Mucosa of stomach (tissue), 1 donor: Measurements from ENCODE around the gene PITPNC1.
"Not testable (repeated sequence)": the region's sequence is repeated elsewhere in the genome, so short reads cannot be mapped to it uniquely, and the experiment has no call there.

ENCODE experiments used
- H3K27me3 ChIP-seq: one replicate; pipeline ENCODE4 v1.7.0; 2013; ENCODE audit warnings: mild to moderate bottlenecking, low read length; ENCODE audit not compliant: control insufficient read depth, insufficient read depth
- H3K36me3 ChIP-seq: one replicate; pipeline ENCODE4 v1.7.0; 2013; ENCODE audit warnings: low read length; ENCODE audit not compliant: control insufficient read depth, insufficient read depth
- H3K4me1 ChIP-seq: one replicate; pipeline ENCODE4 v1.7.0; 2013; ENCODE audit warnings: mild to moderate bottlenecking, low read length; ENCODE audit not compliant: control insufficient read depth, insufficient read depth
- H3K4me3 ChIP-seq: one replicate; pipeline ENCODE4 v1.7.0; 2013; ENCODE audit warnings: low read length
- H3K9ac ChIP-seq: one replicate; pipeline ENCODE4 v1.7.0; 2013; ENCODE audit warnings: mild to moderate bottlenecking, low read length, moderate library complexity
- H3K9me3 ChIP-seq: one replicate; pipeline ENCODE4 v1.7.0; 2013; ENCODE audit warnings: mild to moderate bottlenecking, low read length, moderate library complexity; ENCODE audit not compliant: control insufficient read depth
- donor health status: Pancreatic carcinoma.

The PITPNC1 gene

GRCh38 chr17:67375716-67376115 is 1.4 kb upstream of the PITPNC1 start:
- H3K4me3 ChIP-seq = no peak overlapping the region
- peaks cover 12% of the 10 kb centered on the region for H3K4me1 ChIP-seq
- no peak overlapping the region for H3K9ac ChIP-seq
- H3K9me3 ChIP-seq = no peaks in the 10 kb centered on the region
- no peaks in the 10 kb centered on the region for H3K36me3 ChIP-seq
- H3K27me3 ChIP-seq = no peaks in the 10 kb centered on the region

GRCh38 chr17:67376415-67376736 is 705 bp upstream of the PITPNC1 start:
- peak overlapping the region; percentile 23 for H3K4me3 ChIP-seq
- no peaks in the 10 kb centered on the region for H3K9me3 ChIP-seq
- H3K36me3 ChIP-seq = no peaks in the 10 kb centered on the region
- peak overlapping the region; percentile 81 for H3K9ac ChIP-seq
- no peaks in the 10 kb centered on the region for H3K27me3 ChIP-seq
- H3K4me1 ChIP-seq = peaks cover 12% of the 10 kb centered on the region

- Histone ChIP-seq H3K36me3 (no peaks in the 10 kb centered on the region), H3K4me3 (peak overlapping the region; percentile 80), H3K4me1 (peaks cover 12% of the 10 kb centered on the region), H3K9me3 (no peaks in the 10 kb centered on the region), H3K27me3 (no peaks in the 10 kb centered on the region), H3K9ac (peak overlapping the region; percentile 81)
Measured at GRCh38 chr17:67377488-67378453, 690 bp downstream of the PITPNC1 start.

GRCh38 chr17:67378454-67379250 is 1.6 kb downstream of the PITPNC1 start:
- Histone ChIP-seq H3K36me3 (no peaks in the 10 kb centered on the region), H3K4me1 (peaks cover 12% of the 10 kb centered on the region), H3K9me3 (no peaks in the 10 kb centered on the region), H3K9ac (peak overlapping the region; percentile 81), H3K27me3 (no peaks in the 10 kb centered on the region), H3K4me3 (peak overlapping the region; percentile 80)

- H3K4me1 ChIP-seq = peaks cover 12% of the 10 kb centered on the region
Measured at GRCh38 chr17:67379251-67379630, 2.2 kb downstream of the PITPNC1 start.

GRCh38 chr17:67381929-67382257 is 4.8 kb downstream of the PITPNC1 start:
- Histone ChIP-seq H3K4me1 (peaks cover 1% of the 10 kb centered on the region), H3K36me3 (no peaks in the 10 kb centered on the region), H3K9me3 (no peaks in the 10 kb centered on the region), H3K9ac (no peak overlapping the region), H3K4me3 (no peak overlapping the region), H3K27me3 (no peaks in the 10 kb centered on the region)

More at GRCh38 chr17:67379251-67379630, 2.2 kb downstream of the PITPNC1 start:
- Histone ChIP-seq H3K36me3 (no peaks in the 10 kb centered on the region), H3K9ac (peak overlapping the region; percentile 81), H3K27me3 (no peaks in the 10 kb centered on the region), H3K9me3 (no peaks in the 10 kb centered on the region), H3K4me3 (no peak overlapping the region)

- Histone ChIP-seq H3K27me3 (no peaks in the 10 kb centered on the region), H3K9ac (no peak overlapping the region), H3K4me3 (no peak overlapping the region), H3K9me3 (no peaks in the 10 kb centered on the region), H3K36me3 (no peaks in the 10 kb centered on the region), H3K4me1 (peaks cover 3% of the 10 kb centered on the region)
Measured at GRCh38 chr17:67385122-67385988, 8.3 kb downstream of the PITPNC1 start.

GRCh38 chr17:67386965-67387551 is 10.0 kb downstream of the PITPNC1 start:
- peaks cover 11% of the 10 kb centered on the region for H3K4me1 ChIP-seq
- H3K36me3 ChIP-seq = no peaks in the 10 kb centered on the region
- H3K27me3 ChIP-seq = no peaks in the 10 kb centered on the region
- no peaks in the 10 kb centered on the region for H3K9me3 ChIP-seq
- H3K9ac ChIP-seq = no peak overlapping the region
- H3K4me3 ChIP-seq = no peak overlapping the region

GRCh38 chr17:67388536-67388935 is 11.5 kb downstream of the PITPNC1 start:
- H3K36me3 ChIP-seq, H3K9me3 ChIP-seq, H3K9ac ChIP-seq, H3K4me3 ChIP-seq, H3K27me3 ChIP-seq: not testable (repeated sequence)
- peaks cover 11% of the 10 kb centered on the region for H3K4me1 ChIP-seq

GRCh38 chr17:67388986-67389385 is 11.9 kb downstream of the PITPNC1 start:
- no peak overlapping the region for H3K4me3 ChIP-seq
- no peak overlapping the region for H3K9ac ChIP-seq
- H3K4me1 ChIP-seq = peaks cover 11% of the 10 kb centered on the region
- no peaks in the 10 kb centered on the region for H3K9me3 ChIP-seq
- no peaks in the 10 kb centered on the region for H3K36me3 ChIP-seq
- no peaks in the 10 kb centered on the region for H3K27me3 ChIP-seq

GRCh38 chr17:67390006-67390645 is 13.0 kb downstream of the PITPNC1 start:
- peaks cover 11% of the 10 kb centered on the region for H3K4me1 ChIP-seq
- no peaks in the 10 kb centered on the region for H3K9me3 ChIP-seq
- H3K4me3 ChIP-seq = no peak overlapping the region
- H3K27me3 ChIP-seq = no peaks in the 10 kb centered on the region
- H3K9ac ChIP-seq = no peak overlapping the region
- H3K36me3 ChIP-seq = no peaks in the 10 kb centered on the region
